ENCODE measurements around the gene SNF8.

SNF8 gene

DNA sequence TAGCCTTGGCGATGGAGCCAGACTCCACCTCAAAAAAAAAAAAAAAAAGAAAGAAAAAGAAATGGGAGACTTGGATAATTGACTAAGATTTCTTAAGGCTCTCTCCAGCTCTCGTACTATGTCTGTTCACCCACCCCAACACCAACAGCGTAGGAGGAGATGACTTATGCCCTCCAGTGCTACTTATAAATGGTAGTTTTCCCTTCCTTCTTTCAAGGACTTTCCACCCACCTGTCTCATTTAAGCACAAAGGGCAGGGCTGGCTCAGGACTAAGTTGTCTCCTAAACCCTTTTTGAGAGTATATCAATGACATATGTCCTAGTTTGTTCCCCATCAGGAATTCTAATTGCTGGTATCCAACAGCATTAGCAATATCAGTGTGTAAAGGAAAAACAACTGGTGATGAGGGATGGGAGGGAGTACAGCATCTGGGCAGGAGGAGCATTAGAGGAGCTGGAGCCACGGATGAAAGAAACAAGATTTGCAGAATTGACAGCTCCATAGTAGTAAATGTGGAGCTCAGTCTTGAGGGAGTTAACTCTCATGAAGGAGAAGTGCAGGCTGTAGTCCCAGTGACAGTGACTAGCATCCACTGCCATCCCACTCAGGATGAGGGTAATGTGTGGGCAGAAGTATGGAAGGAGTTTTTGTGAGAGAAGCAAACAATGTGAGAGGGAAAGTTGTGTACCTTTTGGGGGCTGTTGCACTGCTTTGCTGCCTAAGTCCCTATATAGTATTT, 19.2 kb downstream of the SNF8 start:
- CTCF ChIA-PET = interaction anchor here (1.1 kb wide), 1 partner anchor 9 kb away, joined by 8 read pairs; no protein-coding TSS in a partner anchor
- H3K27ac ChIP-seq (ENCODE audit: extremely low read depth, low read depth, low read length) = no peak overlapping the region; the same call in 1 of the 2 replicates
- POLR2A ChIA-PET = interaction anchor here (0.7 to 1.4 kb wide), 3 partner anchors 10 to 38 kb away, joined by 3 to 4 read pairs (median 4); partner anchors contain the start of gene SNF8
- no peak for TF ChIP-seq ZNF596 (tag by site-specific recombination; IDR thresholded peaks at IDR 0.05)
- TF ChIP-seq ZIC2 (tag by site-specific recombination; IDR thresholded peaks at IDR 0.05) = no peak
- no peak for TF ChIP-seq FEZF1 (tag by site-specific recombination; IDR thresholded peaks at IDR 0.05)
- TF ChIP-seq ZBTB7A (tag by site-specific recombination; IDR thresholded peaks at IDR 0.05; ENCODE audit: low read depth) = no peak
- TF ChIP-seq ZNF394 (tag by site-specific recombination; IDR thresholded peaks at IDR 0.05; ENCODE audit: borderline replicate concordance) = peak; percentile 83; the same call in 1 of the 2 replicates
- peak; percentile 61 for TF ChIP-seq ZFHX2 (tag by site-specific recombination; conservative IDR thresholded peaks at IDR 0.05)
- peak; percentile 61 for TF ChIP-seq EGR2 (tag by site-specific recombination; IDR thresholded peaks at IDR 0.05; ENCODE audit: low read depth)
- TF ChIP-seq, protein P1, sequence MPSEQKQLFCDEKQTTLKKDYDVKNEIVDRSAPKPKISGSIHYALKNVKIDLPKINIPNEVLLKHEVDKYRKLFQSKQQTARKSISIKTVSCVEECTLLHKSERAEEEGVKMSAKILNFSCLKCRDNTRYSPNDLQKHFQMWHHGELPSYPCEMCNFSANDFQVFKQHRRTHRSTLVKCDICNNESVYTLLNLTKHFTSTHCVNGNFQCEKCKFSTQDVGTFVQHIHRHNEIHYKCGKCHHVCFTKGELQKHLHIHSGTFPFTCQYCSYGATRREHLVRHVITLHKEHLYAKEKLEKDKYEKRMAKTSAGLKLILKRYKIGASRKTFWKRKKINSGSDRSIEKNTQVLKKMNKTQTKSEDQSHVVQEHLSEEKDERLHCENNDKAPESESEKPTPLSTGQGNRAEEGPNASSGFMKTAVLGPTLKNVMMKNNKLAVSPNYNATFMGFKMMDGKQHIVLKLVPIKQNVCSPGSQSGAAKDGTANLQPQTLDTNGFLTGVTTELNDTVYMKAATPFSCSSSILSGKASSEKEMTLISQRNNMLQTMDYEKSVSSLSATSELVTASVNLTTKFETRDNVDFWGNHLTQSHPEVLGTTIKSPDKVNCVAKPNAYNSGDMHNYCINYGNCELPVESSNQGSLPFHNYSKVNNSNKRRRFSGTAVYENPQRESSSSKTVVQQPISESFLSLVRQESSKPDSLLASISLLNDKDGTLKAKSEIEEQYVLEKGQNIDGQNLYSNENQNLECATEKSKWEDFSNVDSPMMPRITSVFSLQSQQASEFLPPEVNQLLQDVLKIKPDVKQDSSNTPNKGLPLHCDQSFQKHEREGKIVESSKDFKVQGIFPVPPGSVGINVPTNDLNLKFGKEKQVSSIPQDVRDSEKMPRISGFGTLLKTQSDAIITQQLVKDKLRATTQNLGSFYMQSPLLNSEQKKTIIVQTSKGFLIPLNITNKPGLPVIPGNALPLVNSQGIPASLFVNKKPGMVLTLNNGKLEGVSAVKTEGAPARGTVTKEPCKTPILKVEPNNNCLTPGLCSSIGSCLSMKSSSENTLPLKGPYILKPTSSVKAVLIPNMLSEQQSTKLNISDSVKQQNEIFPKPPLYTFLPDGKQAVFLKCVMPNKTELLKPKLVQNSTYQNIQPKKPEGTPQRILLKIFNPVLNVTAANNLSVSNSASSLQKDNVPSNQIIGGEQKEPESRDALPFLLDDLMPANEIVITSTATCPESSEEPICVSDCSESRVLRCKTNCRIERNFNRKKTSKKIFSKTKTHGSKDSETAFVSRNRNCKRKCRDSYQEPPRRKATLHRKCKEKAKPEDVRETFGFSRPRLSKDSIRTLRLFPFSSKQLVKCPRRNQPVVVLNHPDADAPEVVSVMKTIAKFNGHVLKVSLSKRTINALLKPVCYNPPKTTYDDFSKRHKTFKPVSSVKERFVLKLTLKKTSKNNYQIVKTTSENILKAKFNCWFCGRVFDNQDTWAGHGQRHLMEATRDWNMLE (tag by site-specific recombination; conservative IDR thresholded peaks at IDR 0.05; ENCODE audit: low read depth) = no peak
- no peak for TF ChIP-seq ZNF174 (tag by site-specific recombination; IDR thresholded peaks at IDR 0.05)
- TF ChIP-seq MZF1 (tag by site-specific recombination; IDR thresholded peaks at IDR 0.05; ENCODE audit: borderline replicate concordance) = peak; percentile 80; the same call in 1 of the 2 replicates
- TF ChIP-seq ZNF792 (tag by site-specific recombination; IDR thresholded peaks at IDR 0.05) = no peak
- H3K9me3 ChIP-seq (ENCODE audit: control insufficient read depth, insufficient read depth, low read depth, low read length) = no peaks in the 10 kb centered on the region
- peaks cover 3% of the 10 kb centered on the region; the same call in 1 of the 2 replicates for H3K4me1 ChIP-seq (ENCODE audit: control insufficient read depth, insufficient read depth, low read length)
- peaks cover 90 to 97% of the 10 kb centered on the region in 2 experiments for H3K36me3 ChIP-seq (ENCODE audit: control insufficient read depth in 2 of 2, insufficient read depth in 1 of 2, low read length in 2 of 2)
- no peak overlapping the region for H3K4me3 ChIP-seq (ENCODE audit: low read depth, low read length)

DNA sequence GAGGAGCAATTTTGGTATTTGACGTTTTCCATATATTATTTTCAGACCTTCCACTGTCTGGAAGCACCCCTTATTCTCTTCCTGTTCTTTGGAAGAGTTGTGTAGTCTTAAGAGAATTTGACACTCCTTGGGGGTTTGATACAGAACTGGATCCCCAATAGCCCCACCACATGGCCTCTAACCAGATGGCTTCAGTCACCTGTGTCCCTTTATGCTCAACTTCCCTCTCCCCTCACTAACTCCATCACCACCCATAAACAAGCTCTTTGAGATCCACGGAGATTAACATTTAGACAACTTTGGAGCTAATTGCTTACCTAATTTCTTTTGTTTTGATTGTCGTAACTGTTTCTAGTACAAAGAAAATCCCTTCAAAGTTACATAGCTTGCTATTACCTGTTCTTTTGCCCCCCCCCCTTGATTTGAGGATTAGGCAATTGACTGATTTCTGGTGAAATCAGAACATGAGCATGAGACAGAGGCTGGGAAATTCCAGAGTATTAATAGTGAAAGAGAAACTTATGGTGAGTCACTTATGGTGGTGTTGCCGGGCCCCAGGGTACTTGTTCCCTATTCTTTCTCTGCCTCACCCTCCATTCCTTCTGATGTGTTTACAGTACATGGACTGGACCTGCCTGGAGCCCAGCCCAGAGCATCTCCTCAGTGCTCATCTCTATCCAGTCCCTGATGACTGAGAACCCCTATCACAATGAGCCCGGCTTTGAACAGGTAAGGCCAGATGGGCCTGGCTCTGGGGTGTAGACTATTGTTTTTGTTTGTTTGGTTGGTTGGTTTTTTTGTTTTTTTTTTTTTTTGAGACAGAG, 29.0 kb downstream of the SNF8 start:
- peaks cover 94 to 99% of the 10 kb centered on the region in 2 experiments for H3K36me3 ChIP-seq (ENCODE audit: control insufficient read depth in 2 of 2, insufficient read depth in 1 of 2, low read length in 2 of 2)

DNA sequence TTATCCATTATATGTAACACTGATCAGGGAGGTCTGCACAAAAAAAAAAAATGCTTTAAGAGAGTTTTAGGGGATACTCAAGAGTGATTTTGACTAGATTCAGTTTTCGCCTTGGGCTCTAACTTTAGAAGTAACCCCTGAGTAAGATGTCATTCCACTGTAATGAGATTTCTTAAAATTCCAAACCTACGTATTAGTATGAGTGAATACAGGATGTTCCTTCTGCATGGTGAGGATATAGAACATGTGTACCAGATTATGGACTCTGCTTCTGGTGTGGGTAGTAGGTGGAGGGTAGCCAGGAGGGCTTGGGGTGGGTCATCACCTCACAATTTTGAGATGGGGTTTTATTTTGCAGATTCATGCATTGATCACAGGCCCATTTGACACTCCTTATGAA, 32.2 kb downstream of the SNF8 start:
- H3K36me3 ChIP-seq (ENCODE audit: control insufficient read depth in 2 of 2, insufficient read depth in 1 of 2, low read length in 2 of 2) = peaks cover 66 to 77% of the 10 kb centered on the region in 2 experiments

More for the DNA sequence above, 29.0 kb downstream of the SNF8 start:
- H3K27ac ChIP-seq (ENCODE audit: extremely low read depth, low read depth, low read length) = no peak overlapping the region
- H3K4me1 ChIP-seq (ENCODE audit: control insufficient read depth, insufficient read depth, low read length) = peaks cover 3% of the 10 kb centered on the region
- ChIA-PET POLR2A (interaction anchor here (0.6 to 3.1 kb wide), 5 partner anchors 9 to 82 kb away, joined by 3 to 14 read pairs (median 4); partner anchors contain the start of gene ATP5MC1), CTCF (interaction anchor here (0.6 to 1.1 kb wide), 2 partner anchors 8 to 31 kb away, joined by 4 to 7 read pairs; no protein-coding TSS in a partner anchor)
- TF ChIP-seq ZNF133 (tag by site-specific recombination; IDR thresholded peaks at IDR 0.05) = no peak
- TF ChIP-seq ZNF654 (tag by site-specific recombination; IDR thresholded peaks at IDR 0.05; ENCODE audit: low read depth) = 0 out of 2 replicates have a peak, but pooled peaks have one; percentile 1
- no peak overlapping the region for H3K4me3 ChIP-seq (ENCODE audit: low read depth, low read length)
- no peaks in the 10 kb centered on the region for H3K9me3 ChIP-seq (ENCODE audit: control insufficient read depth, insufficient read depth, low read depth, low read length)

More for the DNA sequence above, 32.2 kb downstream of the SNF8 start:
- no peaks in the 10 kb centered on the region for H3K9me3 ChIP-seq (ENCODE audit: control insufficient read depth, insufficient read depth, low read depth, low read length)
- CTCF ChIA-PET = no interaction called here
- TF ChIP-seq HOXD13 (CRISPR knock-in tag; IDR thresholded peaks at IDR 0.05; ENCODE audit: borderline replicate concordance) = no peak
- TF ChIP-seq ZNF664 (tag by site-specific recombination; IDR thresholded peaks at IDR 0.05) = no peak
- TF ChIP-seq ZNF561 (tag by site-specific recombination; IDR thresholded peaks at IDR 0.05; ENCODE audit: borderline replicate concordance) = no peak
- TF ChIP-seq ZNF654 (tag by site-specific recombination; IDR thresholded peaks at IDR 0.05; ENCODE audit: low read depth) = no peak
- no peak for TF ChIP-seq ZNF138 (tag by site-specific recombination; IDR thresholded peaks at IDR 0.05; ENCODE audit: borderline replicate concordance)
- TF ChIP-seq, protein P2, sequence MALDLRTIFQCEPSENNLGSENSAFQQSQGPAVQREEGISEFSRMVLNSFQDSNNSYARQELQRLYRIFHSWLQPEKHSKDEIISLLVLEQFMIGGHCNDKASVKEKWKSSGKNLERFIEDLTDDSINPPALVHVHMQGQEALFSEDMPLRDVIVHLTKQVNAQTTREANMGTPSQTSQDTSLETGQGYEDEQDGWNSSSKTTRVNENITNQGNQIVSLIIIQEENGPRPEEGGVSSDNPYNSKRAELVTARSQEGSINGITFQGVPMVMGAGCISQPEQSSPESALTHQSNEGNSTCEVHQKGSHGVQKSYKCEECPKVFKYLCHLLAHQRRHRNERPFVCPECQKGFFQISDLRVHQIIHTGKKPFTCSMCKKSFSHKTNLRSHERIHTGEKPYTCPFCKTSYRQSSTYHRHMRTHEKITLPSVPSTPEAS (tag by site-specific recombination; IDR thresholded peaks at IDR 0.05) = no peak
- no peak for TF ChIP-seq ZNF670 (tag by site-specific recombination; IDR thresholded peaks at IDR 0.05; ENCODE audit: low read depth)
- TF ChIP-seq, protein P3, sequence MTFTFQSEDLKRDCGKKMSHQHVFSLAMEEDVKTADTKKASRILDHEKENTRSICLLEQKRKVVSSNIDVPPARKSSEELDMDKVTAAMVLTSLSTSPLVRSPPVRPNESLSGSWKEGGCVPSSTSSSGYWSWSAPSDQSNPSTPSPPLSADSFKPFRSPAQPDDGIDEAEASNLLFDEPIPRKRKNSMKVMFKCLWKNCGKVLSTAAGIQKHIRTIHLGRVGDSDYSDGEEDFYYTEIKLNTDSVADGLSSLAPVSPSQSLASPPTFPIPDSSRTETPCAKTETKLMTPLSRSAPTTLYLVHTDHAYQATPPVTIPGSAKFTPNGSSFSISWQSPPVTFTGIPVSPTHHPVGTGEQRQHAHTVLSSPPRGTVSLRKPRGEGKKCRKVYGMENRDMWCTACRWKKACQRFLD (tag by site-specific recombination; IDR thresholded peaks at IDR 0.05) = no peak
- no peak for TF ChIP-seq ZNF394 (tag by site-specific recombination; IDR thresholded peaks at IDR 0.05; ENCODE audit: borderline replicate concordance)
- no peak for TF ChIP-seq ZBTB7A (tag by site-specific recombination; IDR thresholded peaks at IDR 0.05; ENCODE audit: low read depth)
- POLR2A ChIA-PET = no interaction called here
- H3K4me3 ChIP-seq (ENCODE audit: low read depth, low read length) = no peak overlapping the region
- H3K27ac ChIP-seq (ENCODE audit: extremely low read depth, low read depth, low read length) = no peak overlapping the region
- H3K4me1 ChIP-seq (ENCODE audit: control insufficient read depth, insufficient read depth, low read length) = peaks cover 16% of the 10 kb centered on the region

Measured in HEK293 (cell line).